B cell (primary cell): Measurements from ENCODE around the gene NPBWR2. TPM values are rescaled to one million over a fixed set of nuclear protein-coding genes. Genes with fewer than 3 reads are reported as not detected.

Experiments
- ATAC-seq: fragments of 200-7000 bp; cut with Tn5 transposase; one replicate; pipeline ENCODE4 v1.10.0; 2021; ENCODE audit warnings: low read depth, mild to moderate bottlenecking, moderate number of reproducible peaks, moderate library complexity
- CTCF ChIA-PET: fragments of 350-600 bp; sonication (Branson Sonifier 250); formaldehyde crosslinking; loops from one replicate; lab custom pipeline; 2021; ENCODE audit warnings: antibody characterized with exemption, inconsistent platforms; lab: Charles Lee
- POLR2A ChIA-PET: fragments of 350-600 bp; sonication (Branson Sonifier 250); formaldehyde crosslinking; loops from one replicate; lab custom pipeline; 2021; ENCODE audit warnings: antibody characterized with exemption; lab: Charles Lee
- DNase-seq: peaks from one replicate; pipeline ENCODE4 v3.0.0; 2013
- H2AFZ ChIP-seq: 2 replicates; pipeline ENCODE4 v1.6.1; 2012; ENCODE audit warnings: mild to moderate bottlenecking, low read depth, low read length; ENCODE audit not compliant: insufficient read depth, poor library complexity, severe bottlenecking
- H3K27ac ChIP-seq, 2 donors: 1 replicate in 1 of 2; 2 replicates in 1 of 2; pipeline ENCODE4 v1.5.1; 2012 to 2013; ENCODE audit warnings: low read length in 2 of 2, mild to moderate bottlenecking in 2 of 2, moderate library complexity in 1 of 2
- H3K27me3 ChIP-seq, 4 experiments: fragments of 200-600 bp in 1 of 4; sonication (generic) in 1 of 4; replicated peaks in 1 of 4; 1 replicate in 2 of 4; 2 replicates in 2 of 4; pipeline versions ENCODE4 v1.6.1 to v1.7.0; 2013 to 2016; ENCODE audit warnings: low read length in 3 of 4, mild to moderate bottlenecking in 2 of 4, mixed read lengths in 1 of 4, moderate library complexity in 1 of 4; ENCODE audit not compliant: insufficient read depth in 4 of 4, control insufficient read depth in 3 of 4; ENCODE audit errors: control extremely low read depth in 1 of 4
- H3K36me3 ChIP-seq, 2 experiments: replicated peaks in 1 of 2; 1 replicate in 1 of 2; 2 replicates in 1 of 2; pipeline versions ENCODE4 v1.6.1 to v1.7.1; 2013; ENCODE audit warnings: low read length in 1 of 2; ENCODE audit not compliant: insufficient read depth in 2 of 2, control insufficient read depth in 1 of 2; ENCODE audit errors: control extremely low read depth in 1 of 2, extremely low read depth in 1 of 2
- H3K4me1 ChIP-seq, 2 donors: fragments of 200-600 bp in 1 of 2; sonication (generic) in 1 of 2; 1 replicate in 1 of 2; 2 replicates in 1 of 2; pipeline versions ENCODE4 v1.5.1 to v1.6.1; 2013 to 2017; ENCODE audit warnings: low read length in 2 of 2; ENCODE audit not compliant: control insufficient read depth in 2 of 2, insufficient read depth in 2 of 2
- H3K4me2 ChIP-seq: replicated peaks from 2 replicates; pipeline ENCODE3; 2012; ENCODE audit warnings: mild to moderate bottlenecking, low read depth, low read length; ENCODE audit not compliant: poor library complexity, severe bottlenecking
- H3K4me3 ChIP-seq, 5 experiments: fragments of 200-600 bp in 1 of 5; sonication (generic) in 1 of 5; 1 replicate in 3 of 5; 2 replicates in 2 of 5; pipeline versions ENCODE4 v1.5.1 to v1.7.0; 2011 to 2016; ENCODE audit warnings: low read length in 4 of 5, mild to moderate bottlenecking in 4 of 5, low read depth in 2 of 5, control low read depth in 1 of 5, moderate library complexity in 1 of 5; ENCODE audit not compliant: insufficient read depth in 1 of 5; ENCODE audit errors: control extremely low read depth in 1 of 5, extremely low read depth in 1 of 5
- H3K79me2 ChIP-seq: fragments of 200-600 bp; sonication (generic); one replicate; pipeline ENCODE4 v1.6.0; 2016; ENCODE audit warnings: low read length; ENCODE audit not compliant: control insufficient read depth, insufficient read depth
- H3K9ac ChIP-seq: fragments of 200-600 bp; sonication (generic); 2 replicates; pipeline ENCODE4 v1.6.1; 2017; ENCODE audit warnings: mild to moderate bottlenecking, low read length, moderate library complexity
- H3K9me3 ChIP-seq, 3 donors: one replicate each; pipeline versions ENCODE4 v1.6.1 to v1.7.1; 2013; ENCODE audit warnings: low read length in 2 of 3; ENCODE audit not compliant: control insufficient read depth in 2 of 3, insufficient read depth in 1 of 3; ENCODE audit errors: control extremely low read depth in 1 of 3
- H4K20me1 ChIP-seq: 2 replicates; pipeline ENCODE4 v1.6.0; 2012; ENCODE audit warnings: mild to moderate bottlenecking, low read length; ENCODE audit not compliant: insufficient read depth, control insufficient read depth, poor library complexity, severe bottlenecking
- H3K27ac Mint-ChIP-seq: one replicate; pipeline ENCODE4 v1.8.0; 2021; ENCODE audit warnings: mixed read lengths
- H3K27me3 Mint-ChIP-seq: one replicate; pipeline ENCODE4 v1.8.0; 2021; ENCODE audit warnings: mixed read lengths
- H3K4me1 Mint-ChIP-seq: one replicate; pipeline ENCODE4 v1.8.0; 2021; ENCODE audit warnings: mixed read lengths
- H3K4me3 Mint-ChIP-seq: one replicate; pipeline ENCODE4 v1.8.0; 2021; ENCODE audit warnings: mixed read lengths
- H3K9me3 Mint-ChIP-seq: one replicate; pipeline ENCODE4 v1.8.0; 2022; ENCODE audit warnings: mixed read lengths; ENCODE audit not compliant: insufficient read depth
- EZH2 ChIP-seq: IDR thresholded peaks from 2 replicates; pipeline ENCODE4 v1.6.1; 2012; ENCODE audit warnings: borderline replicate concordance, low read depth, mild to moderate bottlenecking, moderate library complexity, low read length; ENCODE audit not compliant: insufficient read depth, poor library complexity, severe bottlenecking
- WGBS: methylation state at CpG from one replicate; pipeline ENCODE4 v1.1.5; 2013; ENCODE audit warnings: missing lambda C conversion rate; ENCODE audit not compliant: insufficient coverage; 5-methylcytosine and 5-hydroxymethylcytosine counted together
- intact Hi-C: fragments of 100-400 bp; cut with micrococcal nuclease; formaldehyde crosslinking; loops from one replicate; pipeline ENCODE4 v1.10.0; 2022
- polyA plus RNA-seq: library from polyadenylated mRNA; depleted of rRNA; stranded (reverse); fragments of >200 nt; gene quantifications from 2 replicates; pipeline ENCODE4 v1.2.3, GENCODE V29; 2012
- total RNA-seq, 2 donors: library from RNA; stranded (reverse); fragments of 120-200 nt in 1 of 2; gene quantifications; 1 replicate in 1 of 2; 2 replicates in 1 of 2; pipeline versions ENCODE4 v1.2.3 to v1.2.4, GENCODE V29; 2013 to 2022
- TF ChIP-seq, protein P1 (sequence below): fragments of 200-600 bp; IDR thresholded peaks from one replicate; pipeline ENCODE4 v1.8.0; 2022; ENCODE audit warnings: antibody characterized with exemption, mild to moderate bottlenecking

Gene NPBWR2
- total and polyA plus RNA-seq, 2 donors (not counting 1 experiment from before 2014, with no cell fraction given) = 0.21 TPM; not detected in 1

GRCh38 chr20:64077876-64078551 is 29.4 kb downstream of the NPBWR2 start:
- no peaks in the 10 kb centered on the region for H3K9me3 Mint-ChIP-seq
- POLR2A ChIA-PET = interaction anchor here (0.6 to 5.5 kb wide), 12 partner anchors 9 to 525 kb away, joined by 3 to 55 read pairs (median 6); partner anchors contain the start of genes NPBWR2, RTEL1 and TCEA2

More at GRCh38 chr20:64077876-64078551, 29.4 kb downstream of the NPBWR2 start:
- CTCF ChIA-PET = interaction anchor here (0.9 to 11.8 kb wide), 11 partner anchors 8 to 97 kb away, joined by 3 to 220 read pairs (median 4); partner anchors contain the start of genes PRPF6 and TCEA2
- Histone ChIP-seq H3K4me1 (peaks cover 37 to 71% of the 10 kb centered on the region in 2 donors), H3K27ac (peak overlapping the region; percentile 77 to 83), H3K4me3 (peak overlapping the region; percentile 80 to 98 (median 96)), H3K4me2 (peak overlapping the region; percentile 96), H3K9ac (peak overlapping the region; percentile 85), H3K9me3 (no peaks in the 10 kb centered on the region), H3K79me2 (peaks cover 20% of the 10 kb centered on the region), H2AFZ (no peak overlapping the region), H3K27me3 (no peaks in the 10 kb centered on the region), H3K36me3 (peaks cover 0 to 34% of the 10 kb centered on the region in 2 experiments), H4K20me1 (peaks cover 60% of the 10 kb centered on the region)
- peaks cover 55% of the 10 kb centered on the region for H3K4me1 Mint-ChIP-seq
- TF ChIP-seq, protein P1, sequence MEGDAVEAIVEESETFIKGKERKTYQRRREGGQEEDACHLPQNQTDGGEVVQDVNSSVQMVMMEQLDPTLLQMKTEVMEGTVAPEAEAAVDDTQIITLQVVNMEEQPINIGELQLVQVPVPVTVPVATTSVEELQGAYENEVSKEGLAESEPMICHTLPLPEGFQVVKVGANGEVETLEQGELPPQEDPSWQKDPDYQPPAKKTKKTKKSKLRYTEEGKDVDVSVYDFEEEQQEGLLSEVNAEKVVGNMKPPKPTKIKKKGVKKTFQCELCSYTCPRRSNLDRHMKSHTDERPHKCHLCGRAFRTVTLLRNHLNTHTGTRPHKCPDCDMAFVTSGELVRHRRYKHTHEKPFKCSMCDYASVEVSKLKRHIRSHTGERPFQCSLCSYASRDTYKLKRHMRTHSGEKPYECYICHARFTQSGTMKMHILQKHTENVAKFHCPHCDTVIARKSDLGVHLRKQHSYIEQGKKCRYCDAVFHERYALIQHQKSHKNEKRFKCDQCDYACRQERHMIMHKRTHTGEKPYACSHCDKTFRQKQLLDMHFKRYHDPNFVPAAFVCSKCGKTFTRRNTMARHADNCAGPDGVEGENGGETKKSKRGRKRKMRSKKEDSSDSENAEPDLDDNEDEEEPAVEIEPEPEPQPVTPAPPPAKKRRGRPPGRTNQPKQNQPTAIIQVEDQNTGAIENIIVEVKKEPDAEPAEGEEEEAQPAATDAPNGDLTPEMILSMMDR = no peak
- TF ChIP-seq EZH2 = no peak
- peak; percentile 88 for DNase-seq
- peak; percentile 50 for ATAC-seq
- peak overlapping the region; percentile 92 for H3K27ac Mint-ChIP-seq
- 0% methylated on average over 12 of the region's 15 CpGs for WGBS
- no peaks in the 10 kb centered on the region for H3K27me3 Mint-ChIP-seq
- intact Hi-C loops = loop anchor here (2.0 to 5.0 kb wide), 3 partner anchors 121 to 213 kb away; partner anchors contain the start of genes PCMTD2, TPD52L2 and UCKL1
- H3K4me3 Mint-ChIP-seq = peak overlapping the region; percentile 87
